ENCODE results near the gene ACSS1.

ACSS1 gene

GRCh38 chr20:25099601-25100140 lies 41.7 kb upstream of the ACSS1 start:
- H3K4me3 ChIP-seq (ENCODE audit: low read length, poor library complexity, severe bottlenecking) = no peak overlapping the region
- H3K27me3 ChIP-seq (ENCODE audit: insufficient read depth, low read length, poor library complexity, severe bottlenecking) = no peaks in the 10 kb centered on the region
- H3K36me3 ChIP-seq (ENCODE audit: insufficient read depth, low read length) = no peaks in the 10 kb centered on the region
- TF ChIP-seq CTCF (conservative IDR thresholded peaks at IDR 0.05; ENCODE audit: low read length) (no peak), EZH2phosphoT487 (IDR thresholded peaks at IDR 0.05; ENCODE audit: borderline replicate concordance) (no peak)
- no peaks in the 10 kb centered on the region for H3K9me3 ChIP-seq (ENCODE audit: insufficient read depth, low read depth, low read length)
- H4K20me1 ChIP-seq (ENCODE audit: insufficient read depth, low read length, poor library complexity, severe bottlenecking) = no peaks in the 10 kb centered on the region
- H3K9me2 ChIP-seq (replicated peaks; ENCODE audit: low read depth, low read length) = no peaks in the 10 kb centered on the region
- H3K4me2 ChIP-seq (ENCODE audit: low read depth, low read length, poor library complexity, severe bottlenecking) = no peak overlapping the region
- H3K4me1 ChIP-seq (ENCODE audit: insufficient read depth, low read length, poor library complexity, severe bottlenecking) = peaks cover 11% of the 10 kb centered on the region
- no peaks in the 10 kb centered on the region for H3K79me2 ChIP-seq (ENCODE audit: insufficient read depth, low read length)
- H2AFZ ChIP-seq (ENCODE audit: low read length) = no peak overlapping the region
- no peaks in the 10 kb centered on the region for H3F3A ChIP-seq (ENCODE audit: low read depth)
- no peak overlapping the region for H3K9ac ChIP-seq (ENCODE audit: low read depth, low read length, poor library complexity, severe bottlenecking)

GRCh38 chr20:25097498-25097897 lies 39.6 kb upstream of the ACSS1 start:
- H3K79me2 ChIP-seq (ENCODE audit: insufficient read depth, low read length) = no peaks in the 10 kb centered on the region
- H4K20me1 ChIP-seq (ENCODE audit: insufficient read depth, low read length, poor library complexity, severe bottlenecking) = no peaks in the 10 kb centered on the region
- H3K9ac ChIP-seq (ENCODE audit: low read depth, low read length, poor library complexity, severe bottlenecking) = no peak overlapping the region
- no peaks in the 10 kb centered on the region for H3F3A ChIP-seq (ENCODE audit: low read depth)
- no peaks in the 10 kb centered on the region for H3K36me3 ChIP-seq (ENCODE audit: insufficient read depth, low read length)
- no peak for TF ChIP-seq EZH2phosphoT487 (IDR thresholded peaks at IDR 0.05; ENCODE audit: borderline replicate concordance)
- TF ChIP-seq CTCF (conservative IDR thresholded peaks at IDR 0.05; ENCODE audit: low read length) = no peak
- no peak overlapping the region for H2AFZ ChIP-seq (ENCODE audit: low read length)
- no peak overlapping the region for H3K4me3 ChIP-seq (ENCODE audit: low read length, poor library complexity, severe bottlenecking)
- H3K4me1 ChIP-seq (ENCODE audit: insufficient read depth, low read length, poor library complexity, severe bottlenecking) = peaks cover 15% of the 10 kb centered on the region
- H3K9me3 ChIP-seq (ENCODE audit: insufficient read depth, low read depth, low read length) = no peaks in the 10 kb centered on the region
- no peak overlapping the region for H3K4me2 ChIP-seq (ENCODE audit: low read depth, low read length, poor library complexity, severe bottlenecking)
- no peaks in the 10 kb centered on the region for H3K27me3 ChIP-seq (ENCODE audit: insufficient read depth, low read length, poor library complexity, severe bottlenecking)
- no peaks in the 10 kb centered on the region for H3K9me2 ChIP-seq (replicated peaks; ENCODE audit: low read depth, low read length)

GRCh38 chr20:25090492-25091429 lies 32.8 kb upstream of the ACSS1 start:
- H3K27me3 ChIP-seq (ENCODE audit: insufficient read depth, low read length, poor library complexity, severe bottlenecking) = no peaks in the 10 kb centered on the region
- H3K4me2 ChIP-seq (ENCODE audit: low read depth, low read length, poor library complexity, severe bottlenecking) = peak overlapping the region; percentile 99
- H3F3A ChIP-seq (ENCODE audit: low read depth) = peaks cover 13% of the 10 kb centered on the region
- H4K20me1 ChIP-seq (ENCODE audit: insufficient read depth, low read length, poor library complexity, severe bottlenecking) = no peaks in the 10 kb centered on the region
- H3K4me1 ChIP-seq (ENCODE audit: insufficient read depth, low read length, poor library complexity, severe bottlenecking) = peaks cover 68% of the 10 kb centered on the region
- H3K9ac ChIP-seq (ENCODE audit: low read depth, low read length, poor library complexity, severe bottlenecking) = peak overlapping the region; percentile 98
- H3K9me3 ChIP-seq (ENCODE audit: insufficient read depth, low read depth, low read length) = no peaks in the 10 kb centered on the region
- no peak overlapping the region; the same call in 1 of the 2 replicates for H2AFZ ChIP-seq (ENCODE audit: low read length)
- H3K79me2 ChIP-seq (ENCODE audit: insufficient read depth, low read length) = peaks cover 28% of the 10 kb centered on the region
- H3K36me3 ChIP-seq (ENCODE audit: insufficient read depth, low read length) = no peaks in the 10 kb centered on the region
- no peaks in the 10 kb centered on the region for H3K9me2 ChIP-seq (replicated peaks; ENCODE audit: low read depth, low read length)
- peak overlapping the region; percentile 75 for H3K4me3 ChIP-seq (ENCODE audit: low read length, poor library complexity, severe bottlenecking)
- TF ChIP-seq CTCF (conservative IDR thresholded peaks at IDR 0.05; ENCODE audit: low read length) (no peak), EZH2phosphoT487 (IDR thresholded peaks at IDR 0.05; ENCODE audit: borderline replicate concordance) (no peak)

All from Loucy (cell line).